Fibroblast of skin of right biceps (primary cell): Measurements from ENCODE around the gene PMS2.
"Not testable (repeated sequence)": the region's sequence is repeated elsewhere in the genome, so short reads cannot be mapped to it uniquely, and the experiment has no call there.

Experiments
- DNase-seq: peaks from one replicate; pipeline ENCODE4 v3.0.0-alpha.2; 2013

PMS2 gene

DNA sequence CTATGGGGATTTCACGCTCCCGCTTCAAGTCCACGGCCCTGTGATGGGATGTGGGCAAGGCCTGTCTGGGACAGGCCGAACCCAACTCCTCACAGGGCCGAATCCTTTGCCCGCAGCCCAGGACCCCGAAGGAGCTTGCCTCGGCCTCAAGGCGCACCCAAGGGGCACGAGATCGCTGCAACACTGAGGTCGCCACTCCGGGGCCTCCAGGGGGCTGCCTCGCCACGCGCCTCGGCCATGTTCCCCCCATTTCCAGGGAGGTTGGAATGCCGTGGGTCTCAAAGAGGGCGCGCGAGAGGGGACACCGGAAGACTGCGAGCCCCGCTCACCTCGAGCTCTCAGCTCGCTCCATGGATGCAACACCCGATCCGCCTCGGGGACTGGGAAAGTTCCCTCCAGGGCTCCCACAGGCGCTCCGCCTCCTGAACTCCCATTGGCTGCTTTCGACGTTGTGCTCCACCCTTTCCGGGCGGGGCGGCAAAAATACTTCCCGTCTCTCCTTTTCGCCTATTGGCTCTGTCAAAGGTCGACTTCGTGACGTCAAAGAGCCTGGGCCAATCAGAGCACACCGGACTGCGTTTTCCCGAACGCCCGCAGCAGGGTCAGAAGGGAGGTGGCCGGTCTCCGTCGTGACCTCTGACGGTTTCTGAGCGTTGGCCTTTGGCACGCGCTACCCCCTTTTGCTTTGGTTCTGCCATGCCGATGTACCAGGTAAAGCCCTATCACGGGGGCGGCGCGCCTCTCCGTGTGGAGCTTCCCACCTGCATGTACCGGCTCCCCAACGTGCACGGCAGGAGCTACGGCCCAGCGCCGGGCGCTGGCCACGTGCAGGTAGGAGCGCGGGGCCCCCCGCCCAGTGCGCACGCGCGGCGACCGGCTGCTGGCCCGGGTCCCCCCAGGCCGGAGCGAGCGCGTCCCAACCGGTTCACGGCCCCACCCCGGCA, at the start of gene PMS2, which contains the start of gene AIMP2:
Gene PMS2 (minus strand): TSS at position 382 of the 944 bp plus-strand sequence. CDS start 30 bp downstream, at position 352.
Gene AIMP2 (plus strand): TSS at position 605 of the 944 bp plus-strand sequence. CDS start 92 bp downstream, at position 697.
- peak; percentile 98 for DNase-seq

DNA sequence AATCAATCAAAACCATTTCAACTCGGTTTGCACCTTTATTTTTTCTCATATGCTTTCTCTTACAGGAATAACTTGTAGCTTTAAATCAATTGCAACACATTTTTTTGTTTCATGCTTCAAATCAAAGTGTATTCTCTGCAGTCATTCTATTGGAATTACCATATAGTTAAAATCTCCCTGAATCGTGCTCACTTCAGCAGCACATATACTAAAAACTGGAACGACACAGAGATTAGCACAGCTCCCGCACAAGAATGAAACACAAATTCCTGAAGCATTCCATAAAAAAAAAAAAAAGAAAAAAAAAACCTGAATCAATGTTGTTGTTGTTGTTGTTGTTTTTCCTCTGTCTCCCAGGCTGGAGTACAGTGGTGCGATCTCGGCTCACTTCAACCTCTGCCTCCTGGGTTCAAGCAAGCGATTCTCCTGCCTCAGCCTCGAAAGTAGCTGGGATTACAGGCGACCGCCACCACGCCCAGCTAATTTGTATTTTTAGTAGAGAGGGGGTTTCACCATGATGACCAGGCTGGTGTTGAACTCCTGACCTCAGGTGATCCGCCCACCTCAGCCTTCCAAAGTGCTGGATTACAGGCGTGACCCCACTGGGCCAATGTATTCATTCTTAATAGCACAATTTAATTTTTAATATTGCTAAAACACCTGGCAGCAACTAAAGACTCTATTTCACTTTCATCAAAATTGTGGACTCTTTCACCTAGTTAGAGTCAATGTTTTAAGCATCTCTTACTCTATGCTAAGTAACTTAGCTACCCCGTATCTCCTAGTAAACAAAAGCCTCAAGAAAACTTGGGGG, 48.7 kb upstream of the PMS2 start:
- peak; percentile 6 for DNase-seq

- no peak for DNase-seq
Measured at GRCh38 chr7:6056616-6057015, 47.8 kb upstream of the PMS2 start.

DNA sequence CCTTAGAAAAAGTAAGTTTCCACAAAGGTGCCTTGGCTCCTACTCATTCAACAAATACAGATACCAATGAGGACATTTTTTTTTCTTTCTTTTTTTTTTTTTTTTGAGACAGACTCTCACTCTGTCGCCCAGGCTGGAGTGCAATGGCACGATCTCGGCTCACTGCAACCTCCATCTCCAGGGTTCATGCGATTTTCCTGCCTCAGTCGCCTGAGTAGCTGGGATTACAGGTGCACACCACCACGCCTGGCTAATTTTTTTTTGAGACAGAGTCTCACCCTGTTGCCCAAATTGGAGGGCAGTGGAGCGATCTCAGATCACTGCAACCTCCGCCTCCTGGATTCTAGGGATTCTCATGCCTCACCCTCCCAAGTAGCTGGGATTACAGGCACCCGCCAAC, 42.3 kb upstream of the PMS2 start:
- DNase-seq: not testable (repeated sequence)

DNA sequence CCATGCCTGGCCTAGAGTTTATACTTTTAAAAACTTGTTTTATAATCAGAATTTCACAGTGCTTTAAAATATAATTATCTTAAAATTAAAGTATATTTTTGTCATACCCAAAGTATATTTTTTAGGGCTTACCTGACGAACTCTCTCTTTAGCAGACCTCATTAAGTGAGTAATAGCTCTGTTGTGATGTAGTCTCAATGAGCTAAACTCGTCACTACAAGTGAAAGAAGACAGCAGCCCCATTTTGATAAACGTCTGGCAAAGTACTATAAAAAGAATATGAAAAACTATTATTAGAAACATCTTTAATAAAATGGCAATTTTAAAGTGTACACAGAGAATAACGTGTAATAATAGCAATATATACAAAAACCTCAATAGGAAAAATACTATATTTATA, 40.9 kb upstream of the PMS2 start:
- DNase-seq: no peak

DNA sequence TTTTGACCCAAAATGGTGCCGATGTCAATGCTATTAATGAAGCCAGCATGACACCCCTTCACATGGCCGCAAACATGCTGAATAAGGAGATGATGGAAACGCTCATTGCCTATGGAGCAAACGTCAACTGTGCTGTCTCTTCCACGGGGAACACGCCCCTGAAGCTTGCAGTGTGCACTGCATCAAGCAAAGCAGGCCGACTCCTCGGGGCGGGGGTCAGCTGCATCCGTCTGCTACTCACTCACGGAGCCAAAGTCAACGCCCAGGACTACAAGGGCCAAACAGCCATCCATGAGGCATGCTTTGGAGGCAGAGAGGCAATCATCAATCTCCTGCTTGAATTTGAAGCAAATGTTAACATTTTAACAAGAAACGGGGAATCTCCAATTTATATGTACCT, 26.8 kb upstream of the PMS2 start:
- DNase-seq: no peak

- no peak for DNase-seq
Measured at GRCh38 chr7:6035165-6035564, 26.3 kb upstream of the PMS2 start.

DNA sequence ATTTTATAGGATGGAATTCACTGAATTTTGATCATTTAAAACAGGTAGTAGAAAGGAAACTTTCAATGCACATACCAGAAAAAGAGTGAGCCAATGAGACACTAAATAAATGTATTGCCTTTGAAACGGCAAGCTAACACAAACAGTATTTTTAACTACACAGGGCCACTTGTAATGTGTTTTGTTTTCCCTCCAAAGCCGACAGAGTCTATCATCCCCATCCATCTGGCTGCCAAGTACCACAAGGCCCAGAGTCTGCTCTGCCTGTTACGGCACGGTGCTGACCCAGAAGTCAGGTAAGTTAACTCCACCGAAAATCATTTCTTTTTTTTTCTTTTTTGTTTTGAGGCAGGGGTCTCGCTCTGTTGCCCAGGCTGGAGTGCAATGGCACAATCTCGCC, 23.8 kb upstream of the PMS2 start:
- no peak for DNase-seq

- no peak for DNase-seq
Measured at GRCh38 chr7:6032167-6032566, 23.3 kb upstream of the PMS2 start.

GRCh38 chr7:6031567-6031966, 22.7 kb upstream of the PMS2 start:
- no peak for DNase-seq

DNA sequence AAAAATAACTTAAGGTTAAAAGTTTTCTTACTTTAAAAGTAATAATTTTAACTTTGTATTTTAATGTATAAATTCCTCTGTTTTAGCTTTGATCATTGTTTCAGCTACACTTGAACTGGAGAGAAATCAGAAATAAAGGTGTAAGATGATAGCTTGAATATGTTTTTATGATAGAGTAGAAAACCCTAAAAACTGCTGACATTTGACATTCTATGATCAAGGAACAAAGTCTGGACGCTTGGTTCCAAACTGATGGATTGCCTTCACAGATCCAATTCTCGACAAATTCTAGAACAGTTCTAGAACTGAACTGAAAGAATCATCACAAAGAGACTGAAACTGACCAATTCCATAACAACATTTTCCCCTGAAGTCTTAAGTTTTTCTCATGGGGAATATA, 22.1 kb upstream of the PMS2 start, which contains the start of gene ANKRD61:
Gene ANKRD61 (plus strand): TSS at position 389 of the 400 bp plus-strand sequence. CDS start 0 bp downstream, at position 389.
- no peak for DNase-seq

- DNase-seq: no peak
Measured at GRCh38 chr7:6028563-6028962, 19.7 kb upstream of the PMS2 start.

GRCh38 chr7:6027806-6028365, 19.0 kb upstream of the PMS2 start:
- no peak for DNase-seq

DNA sequence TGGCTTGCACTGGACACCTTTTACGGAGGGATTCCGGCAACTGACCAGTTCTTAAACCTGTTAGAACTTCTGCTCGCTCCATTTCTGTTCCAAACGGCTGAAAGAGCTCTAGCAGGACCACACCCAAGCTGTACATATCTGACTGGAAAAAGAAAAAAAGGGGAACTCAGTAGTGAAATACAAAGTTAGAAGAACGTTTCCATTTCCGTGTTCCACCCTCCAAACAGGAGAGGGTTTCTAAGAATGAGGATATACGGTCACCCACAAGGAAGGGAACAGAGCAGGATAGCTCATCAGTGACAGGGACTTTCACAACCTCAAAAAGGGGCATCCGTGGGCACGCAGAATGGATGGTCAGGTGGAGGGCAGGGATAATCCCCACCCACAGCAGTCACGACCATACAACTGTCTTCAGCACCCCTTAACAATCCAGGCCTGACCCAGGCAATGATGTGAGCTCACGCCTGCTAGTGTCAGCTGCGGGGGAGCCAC, 18.0 kb upstream of the PMS2 start:
- DNase-seq: no peak

DNA sequence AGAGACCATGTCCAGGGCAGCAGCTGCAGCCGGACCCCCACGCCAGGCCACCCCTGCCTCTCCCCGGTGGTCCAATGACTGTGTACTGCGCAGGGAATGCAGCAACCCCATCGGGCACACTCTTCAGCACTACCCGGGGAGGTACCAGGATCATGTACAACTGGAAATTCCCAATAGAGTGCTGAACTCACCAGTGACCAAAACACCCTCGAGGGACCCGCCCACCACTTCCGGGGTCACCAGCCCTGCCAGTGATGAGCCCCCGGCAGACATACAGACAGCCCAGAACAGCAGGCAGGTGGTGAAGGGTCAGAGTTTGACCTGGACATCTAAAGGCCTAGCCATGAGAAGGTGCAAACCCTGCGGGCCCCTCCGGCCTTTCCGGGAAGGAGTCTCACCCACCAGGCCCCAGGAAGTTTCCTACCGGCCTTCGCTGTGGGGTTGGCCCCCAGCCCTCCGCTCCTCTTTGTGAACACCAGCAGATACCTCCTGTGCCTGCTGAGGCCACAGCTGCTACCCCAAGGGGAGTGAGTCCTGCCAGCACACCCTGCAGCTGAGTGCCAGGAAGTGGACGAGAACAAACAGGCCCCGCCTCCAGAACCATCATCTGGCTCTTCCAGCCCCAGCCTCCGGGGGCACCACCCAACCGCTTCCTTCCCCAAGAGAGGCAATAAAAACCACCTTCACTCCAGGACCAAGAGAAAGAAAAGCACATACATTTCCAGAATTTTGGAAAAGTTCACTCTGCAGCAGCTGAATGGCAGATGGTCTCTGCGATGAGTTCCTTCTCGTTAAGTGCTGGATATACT, 17.4 kb upstream of the PMS2 start:
- peak; percentile 36 for DNase-seq

- no peak for DNase-seq
Measured at GRCh38 chr7:6023974-6024435, 15.2 kb upstream of the PMS2 start.

- DNase-seq: no peak
Measured at GRCh38 chr7:6022707-6023106, 13.9 kb upstream of the PMS2 start.

GRCh38 chr7:6020371-6021286, 11.8 kb upstream of the PMS2 start:
- no peak for DNase-seq

DNA sequence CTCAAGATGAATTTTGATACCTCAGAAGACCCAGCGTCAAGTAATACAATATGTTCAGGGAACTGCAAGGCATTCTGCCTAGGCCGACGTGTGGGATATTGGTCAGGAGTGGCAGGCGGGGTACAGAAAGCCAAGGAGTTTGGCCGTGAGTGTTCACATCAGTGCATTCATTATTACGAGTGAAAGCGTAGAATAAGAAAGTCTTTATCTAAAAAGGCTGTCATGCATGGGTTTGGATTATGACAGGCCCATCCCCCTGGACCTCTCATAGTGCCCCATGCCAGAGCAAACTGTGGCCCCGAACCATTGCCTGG, 7.8 kb upstream of the PMS2 start:
- no peak for DNase-seq

- peak; percentile 91 for DNase-seq
Measured at GRCh38 chr7:6015917-6016652, 7.2 kb upstream of the PMS2 start.
